ENCODE results near the gene IL12RB2. TPM values are rescaled to one million over a fixed set of nuclear protein-coding genes. Genes with fewer than 3 reads are reported as not detected.

IL12RB2 gene
- total and polyA plus RNA-seq, 2 of the 13 experiments (the other 11 are each of a cell fraction or from before 2014, with no cell fraction given): not detected

DNA sequence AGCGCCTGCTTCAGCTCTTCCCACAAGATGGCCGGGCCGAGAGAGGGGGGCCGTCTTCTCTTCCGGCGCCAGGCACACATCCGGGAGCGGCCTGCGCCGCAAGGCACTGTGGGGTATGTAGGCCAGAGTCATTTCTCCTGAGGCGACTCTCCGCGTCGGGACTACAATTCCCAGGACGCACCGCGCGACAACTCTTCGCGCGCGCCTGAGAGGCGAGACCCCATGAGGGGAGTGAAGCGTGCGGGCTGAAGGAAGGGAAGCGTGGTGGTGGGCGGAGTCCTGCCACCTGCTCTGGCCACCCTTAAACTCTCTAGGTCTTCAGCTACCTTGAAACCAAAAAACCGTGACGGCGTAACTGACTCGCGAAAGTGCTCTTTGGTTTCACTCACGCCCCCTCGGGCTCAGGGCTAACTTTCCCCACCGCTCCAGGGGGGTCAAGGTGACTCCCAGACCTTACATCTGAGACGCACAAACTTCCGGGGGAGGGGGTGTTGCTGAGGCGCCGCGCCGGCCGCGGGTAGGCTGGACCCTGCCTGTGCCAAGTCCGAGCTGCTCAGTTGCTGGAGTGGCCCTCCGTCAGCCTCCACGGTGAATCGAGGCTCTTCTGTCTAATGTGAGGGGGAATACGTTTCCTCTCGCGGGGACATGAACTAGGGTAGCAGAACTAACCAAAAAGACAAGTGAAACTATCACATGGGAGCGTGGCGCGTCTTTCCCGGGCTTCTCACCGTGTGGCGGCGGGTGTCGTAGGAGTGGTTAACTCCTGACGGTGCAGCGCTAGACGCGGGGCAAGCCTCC, 122.9 kb downstream of the IL12RB2 start, which contains the start of gene SERBP1 (continued):
- TF ChIP-seq, protein P1, sequence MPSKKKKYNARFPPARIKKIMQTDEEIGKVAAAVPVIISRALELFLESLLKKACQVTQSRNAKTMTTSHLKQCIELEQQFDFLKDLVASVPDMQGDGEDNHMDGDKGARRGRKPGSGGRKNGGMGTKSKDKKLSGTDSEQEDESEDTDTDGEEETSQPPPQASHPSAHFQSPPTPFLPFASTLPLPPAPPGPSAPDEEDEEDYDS (CRISPR knock-in tag; IDR thresholded peaks at IDR 0.05): peak; percentile 88
- no peak; the same call in 1 of the 2 replicates for TF ChIP-seq WIZ (CRISPR knock-in tag; IDR thresholded peaks at IDR 0.05)
- no peak for TF ChIP-seq ZNF720 (CRISPR knock-in tag; IDR thresholded peaks at IDR 0.05)
- peak; percentile 33 for TF ChIP-seq AGO1 (IDR thresholded peaks at IDR 0.05; ENCODE audit: low read depth, low read length, poor library complexity, severe bottlenecking)
- TF ChIP-seq ZNF75D (CRISPR knock-in tag; IDR thresholded peaks at IDR 0.05; ENCODE audit: borderline replicate concordance): no peak
- TF ChIP-seq, protein P2, sequence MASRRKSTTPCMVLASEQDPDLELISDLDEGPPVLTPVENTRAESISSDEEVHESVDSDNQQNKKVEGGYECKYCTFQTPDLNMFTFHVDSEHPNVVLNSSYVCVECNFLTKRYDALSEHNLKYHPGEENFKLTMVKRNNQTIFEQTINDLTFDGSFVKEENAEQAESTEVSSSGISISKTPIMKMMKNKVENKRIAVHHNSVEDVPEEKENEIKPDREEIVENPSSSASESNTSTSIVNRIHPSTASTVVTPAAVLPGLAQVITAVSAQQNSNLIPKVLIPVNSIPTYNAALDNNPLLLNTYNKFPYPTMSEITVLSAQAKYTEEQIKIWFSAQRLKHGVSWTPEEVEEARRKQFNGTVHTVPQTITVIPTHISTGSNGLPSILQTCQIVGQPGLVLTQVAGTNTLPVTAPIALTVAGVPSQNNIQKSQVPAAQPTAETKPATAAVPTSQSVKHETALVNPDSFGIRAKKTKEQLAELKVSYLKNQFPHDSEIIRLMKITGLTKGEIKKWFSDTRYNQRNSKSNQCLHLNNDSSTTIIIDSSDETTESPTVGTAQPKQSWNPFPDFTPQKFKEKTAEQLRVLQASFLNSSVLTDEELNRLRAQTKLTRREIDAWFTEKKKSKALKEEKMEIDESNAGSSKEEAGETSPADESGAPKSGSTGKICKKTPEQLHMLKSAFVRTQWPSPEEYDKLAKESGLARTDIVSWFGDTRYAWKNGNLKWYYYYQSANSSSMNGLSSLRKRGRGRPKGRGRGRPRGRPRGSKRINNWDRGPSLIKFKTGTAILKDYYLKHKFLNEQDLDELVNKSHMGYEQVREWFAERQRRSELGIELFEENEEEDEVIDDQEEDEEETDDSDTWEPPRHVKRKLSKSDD (CRISPR knock-in tag; IDR thresholded peaks at IDR 0.05; ENCODE audit: low read depth): no peak; the same call in none of the 2 replicates
- no peak; the same call in 1 of the 2 replicates for TF ChIP-seq ZNF567 (CRISPR knock-in tag; IDR thresholded peaks at IDR 0.05; ENCODE audit: borderline replicate concordance)
- TF ChIP-seq, protein P3, sequence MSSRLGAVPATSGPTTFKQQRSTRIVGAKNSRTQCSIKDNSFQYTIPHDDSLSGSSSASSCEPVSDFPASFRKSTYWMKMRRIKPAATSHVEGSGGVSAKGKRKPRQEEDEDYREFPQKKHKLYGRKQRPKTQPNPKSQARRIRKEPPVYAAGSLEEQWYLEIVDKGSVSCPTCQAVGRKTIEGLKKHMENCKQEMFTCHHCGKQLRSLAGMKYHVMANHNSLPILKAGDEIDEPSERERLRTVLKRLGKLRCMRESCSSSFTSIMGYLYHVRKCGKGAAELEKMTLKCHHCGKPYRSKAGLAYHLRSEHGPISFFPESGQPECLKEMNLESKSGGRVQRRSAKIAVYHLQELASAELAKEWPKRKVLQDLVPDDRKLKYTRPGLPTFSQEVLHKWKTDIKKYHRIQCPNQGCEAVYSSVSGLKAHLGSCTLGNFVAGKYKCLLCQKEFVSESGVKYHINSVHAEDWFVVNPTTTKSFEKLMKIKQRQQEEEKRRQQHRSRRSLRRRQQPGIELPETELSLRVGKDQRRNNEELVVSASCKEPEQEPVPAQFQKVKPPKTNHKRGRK (CRISPR knock-in tag; IDR thresholded peaks at IDR 0.05): no peak
- peak; percentile 89 for TF ChIP-seq TBX2 (CRISPR knock-in tag; IDR thresholded peaks at IDR 0.05; ENCODE audit: borderline replicate concordance)
- TF ChIP-seq ZNF674 (CRISPR knock-in tag; IDR thresholded peaks at IDR 0.05; ENCODE audit: low read depth): no peak
- TF ChIP-seq, protein P4, sequence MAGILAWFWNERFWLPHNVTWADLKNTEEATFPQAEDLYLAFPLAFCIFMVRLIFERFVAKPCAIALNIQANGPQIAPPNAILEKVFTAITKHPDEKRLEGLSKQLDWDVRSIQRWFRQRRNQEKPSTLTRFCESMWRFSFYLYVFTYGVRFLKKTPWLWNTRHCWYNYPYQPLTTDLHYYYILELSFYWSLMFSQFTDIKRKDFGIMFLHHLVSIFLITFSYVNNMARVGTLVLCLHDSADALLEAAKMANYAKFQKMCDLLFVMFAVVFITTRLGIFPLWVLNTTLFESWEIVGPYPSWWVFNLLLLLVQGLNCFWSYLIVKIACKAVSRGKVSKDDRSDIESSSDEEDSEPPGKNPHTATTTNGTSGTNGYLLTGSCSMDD (CRISPR knock-in tag; IDR thresholded peaks at IDR 0.05): 0 out of 2 replicates have a peak, but pooled peaks have one; percentile 51
- TF ChIP-seq, protein P5, sequence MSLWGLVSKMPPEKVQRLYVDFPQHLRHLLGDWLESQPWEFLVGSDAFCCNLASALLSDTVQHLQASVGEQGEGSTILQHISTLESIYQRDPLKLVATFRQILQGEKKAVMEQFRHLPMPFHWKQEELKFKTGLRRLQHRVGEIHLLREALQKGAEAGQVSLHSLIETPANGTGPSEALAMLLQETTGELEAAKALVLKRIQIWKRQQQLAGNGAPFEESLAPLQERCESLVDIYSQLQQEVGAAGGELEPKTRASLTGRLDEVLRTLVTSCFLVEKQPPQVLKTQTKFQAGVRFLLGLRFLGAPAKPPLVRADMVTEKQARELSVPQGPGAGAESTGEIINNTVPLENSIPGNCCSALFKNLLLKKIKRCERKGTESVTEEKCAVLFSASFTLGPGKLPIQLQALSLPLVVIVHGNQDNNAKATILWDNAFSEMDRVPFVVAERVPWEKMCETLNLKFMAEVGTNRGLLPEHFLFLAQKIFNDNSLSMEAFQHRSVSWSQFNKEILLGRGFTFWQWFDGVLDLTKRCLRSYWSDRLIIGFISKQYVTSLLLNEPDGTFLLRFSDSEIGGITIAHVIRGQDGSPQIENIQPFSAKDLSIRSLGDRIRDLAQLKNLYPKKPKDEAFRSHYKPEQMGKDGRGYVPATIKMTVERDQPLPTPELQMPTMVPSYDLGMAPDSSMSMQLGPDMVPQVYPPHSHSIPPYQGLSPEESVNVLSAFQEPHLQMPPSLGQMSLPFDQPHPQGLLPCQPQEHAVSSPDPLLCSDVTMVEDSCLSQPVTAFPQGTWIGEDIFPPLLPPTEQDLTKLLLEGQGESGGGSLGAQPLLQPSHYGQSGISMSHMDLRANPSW (CRISPR knock-in tag; IDR thresholded peaks at IDR 0.05; ENCODE audit: borderline replicate concordance): no peak; the same call in 1 of the 2 replicates
- no peak; the same call in none of the 2 replicates for TF ChIP-seq BCL6 (CRISPR knock-in tag; IDR thresholded peaks at IDR 0.05)
- TF ChIP-seq, protein P6, sequence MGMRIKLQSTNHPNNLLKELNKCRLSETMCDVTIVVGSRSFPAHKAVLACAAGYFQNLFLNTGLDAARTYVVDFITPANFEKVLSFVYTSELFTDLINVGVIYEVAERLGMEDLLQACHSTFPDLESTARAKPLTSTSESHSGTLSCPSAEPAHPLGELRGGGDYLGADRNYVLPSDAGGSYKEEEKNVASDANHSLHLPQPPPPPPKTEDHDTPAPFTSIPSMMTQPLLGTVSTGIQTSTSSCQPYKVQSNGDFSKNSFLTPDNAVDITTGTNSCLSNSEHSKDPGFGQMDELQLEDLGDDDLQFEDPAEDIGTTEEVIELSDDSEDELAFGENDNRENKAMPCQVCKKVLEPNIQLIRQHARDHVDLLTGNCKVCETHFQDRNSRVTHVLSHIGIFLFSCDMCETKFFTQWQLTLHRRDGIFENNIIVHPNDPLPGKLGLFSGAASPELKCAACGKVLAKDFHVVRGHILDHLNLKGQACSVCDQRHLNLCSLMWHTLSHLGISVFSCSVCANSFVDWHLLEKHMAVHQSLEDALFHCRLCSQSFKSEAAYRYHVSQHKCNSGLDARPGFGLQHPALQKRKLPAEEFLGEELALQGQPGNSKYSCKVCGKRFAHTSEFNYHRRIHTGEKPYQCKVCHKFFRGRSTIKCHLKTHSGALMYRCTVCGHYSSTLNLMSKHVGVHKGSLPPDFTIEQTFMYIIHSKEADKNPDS (CRISPR knock-in tag; IDR thresholded peaks at IDR 0.05): 0 out of 2 replicates have a peak, but pooled peaks have one; percentile 1
- no peak for TF ChIP-seq LCORL (IDR thresholded peaks at IDR 0.05)
- peak; percentile 74 for TF ChIP-seq LCORL (CRISPR knock-in tag; IDR thresholded peaks at IDR 0.05)
- no peak for TF ChIP-seq SNRNP70 (IDR thresholded peaks at IDR 0.05; ENCODE audit: low read depth, low read length)
